ENCODE data around the gene RALBP1.

The RALBP1 gene

GRCh38 chr18:9495916-9496705 lies 20.8 kb downstream of the RALBP1 start:
- TF ChIP-seq YY1 (IDR thresholded peaks at IDR 0.05; ENCODE audit: low read depth) = no peak
- TF ChIP-seq EP300 (IDR thresholded peaks at IDR 0.05; ENCODE audit: borderline replicate concordance) = no peak
- no peak for TF ChIP-seq REST (IDR thresholded peaks at IDR 0.05; ENCODE audit: low read depth)
- no peak for TF ChIP-seq CEBPB (IDR thresholded peaks at IDR 0.05)
- no peak for TF ChIP-seq TAF1 (IDR thresholded peaks at IDR 0.05; ENCODE audit: low read depth)
- TF ChIP-seq ZBTB7A (IDR thresholded peaks at IDR 0.05; ENCODE audit: low read depth) = no peak
- TF ChIP-seq EGR1 (IDR thresholded peaks at IDR 0.05) = no peak

- TF ChIP-seq NFIC (IDR thresholded peaks at IDR 0.05) = peak; percentile 89
- TF ChIP-seq YY1 (IDR thresholded peaks at IDR 0.05; ENCODE audit: low read depth) = 0 out of 2 replicates have a peak, but pooled peaks have one; percentile 24
- peak; percentile 74 for TF ChIP-seq EP300 (IDR thresholded peaks at IDR 0.05; ENCODE audit: borderline replicate concordance)
- peak; percentile 9; the same call in 1 of the 2 replicates for TF ChIP-seq RAD21 (IDR thresholded peaks at IDR 0.05; ENCODE audit: low read depth)
- TF ChIP-seq REST (IDR thresholded peaks at IDR 0.05; ENCODE audit: low read depth) = no peak
- peak; percentile 87 for TF ChIP-seq TCF12 (IDR thresholded peaks at IDR 0.05; ENCODE audit: low read depth)
- TF ChIP-seq USF1 (IDR thresholded peaks at IDR 0.05) = no peak
- TF ChIP-seq ZBTB7A (IDR thresholded peaks at IDR 0.05; ENCODE audit: low read depth) = no peak
- no peak; the same call in 1 of the 2 replicates for TF ChIP-seq MAX (IDR thresholded peaks at IDR 0.05)
- 0 out of 2 replicates have a peak, but pooled peaks have one; percentile 42 for TF ChIP-seq CEBPB (IDR thresholded peaks at IDR 0.05)
- TF ChIP-seq CREB1 (IDR thresholded peaks at IDR 0.05; ENCODE audit: low read depth) = peak; percentile 8; the same call in 1 of the 2 replicates
- peak; percentile 68 for TF ChIP-seq FOXM1 (IDR thresholded peaks at IDR 0.05; ENCODE audit: borderline replicate concordance, low read depth)
- no peak for TF ChIP-seq TAF1 (IDR thresholded peaks at IDR 0.05; ENCODE audit: low read depth)
- no peak for TF ChIP-seq EGR1 (IDR thresholded peaks at IDR 0.05)
- peak; percentile 94 for TF ChIP-seq TEAD4 (IDR thresholded peaks at IDR 0.05)
These were observed 30.9 kb downstream of the RALBP1 start for GRCh38 chr18:9506046-9506792.

GRCh38 chr18:9507565-9508088 lies 32.3 kb downstream of the RALBP1 start:
- no peak for TF ChIP-seq TAF1 (IDR thresholded peaks at IDR 0.05; ENCODE audit: low read depth)
- no peak for TF ChIP-seq MAX (IDR thresholded peaks at IDR 0.05)
- no peak for TF ChIP-seq NFIC (IDR thresholded peaks at IDR 0.05)
- TF ChIP-seq CREB1 (IDR thresholded peaks at IDR 0.05; ENCODE audit: low read depth) = no peak
- TF ChIP-seq TCF12 (IDR thresholded peaks at IDR 0.05; ENCODE audit: low read depth) = no peak
- TF ChIP-seq CEBPB (IDR thresholded peaks at IDR 0.05) = no peak
- TF ChIP-seq EGR1 (IDR thresholded peaks at IDR 0.05) = no peak
- TF ChIP-seq RAD21 (IDR thresholded peaks at IDR 0.05; ENCODE audit: low read depth) = no peak
- TF ChIP-seq USF1 (IDR thresholded peaks at IDR 0.05) = no peak
- no peak for TF ChIP-seq YY1 (IDR thresholded peaks at IDR 0.05; ENCODE audit: low read depth)
- TF ChIP-seq EP300 (IDR thresholded peaks at IDR 0.05; ENCODE audit: borderline replicate concordance) = no peak

GRCh38 chr18:9508446-9509025 lies 33.2 kb downstream of the RALBP1 start:
- TF ChIP-seq MAX (IDR thresholded peaks at IDR 0.05) (no peak), YY1 (IDR thresholded peaks at IDR 0.05; ENCODE audit: low read depth) (no peak), TAF1 (IDR thresholded peaks at IDR 0.05; ENCODE audit: low read depth) (no peak), RAD21 (IDR thresholded peaks at IDR 0.05; ENCODE audit: low read depth) (no peak), CEBPB (IDR thresholded peaks at IDR 0.05) (no peak), CREB1 (IDR thresholded peaks at IDR 0.05; ENCODE audit: low read depth) (no peak), USF1 (IDR thresholded peaks at IDR 0.05) (no peak), ZBTB7A (IDR thresholded peaks at IDR 0.05; ENCODE audit: low read depth) (no peak), FOXM1 (IDR thresholded peaks at IDR 0.05; ENCODE audit: borderline replicate concordance, low read depth) (no peak), EP300 (IDR thresholded peaks at IDR 0.05; ENCODE audit: borderline replicate concordance) (no peak), EGR1 (IDR thresholded peaks at IDR 0.05) (no peak), NFIC (IDR thresholded peaks at IDR 0.05) (no peak), REST (IDR thresholded peaks at IDR 0.05; ENCODE audit: low read depth) (no peak), TEAD4 (IDR thresholded peaks at IDR 0.05) (no peak), TCF12 (IDR thresholded peaks at IDR 0.05; ENCODE audit: low read depth) (no peak)
